HUES6 (cell line): ENCODE results near the gene MAP1B.
A peak's percentile ranks its signal among the peaks of the same experiment; 100 is the strongest.

Experiments used
- H3K27ac ChIP-seq: 2 replicates; pipeline ENCODE4 v1.7.0; 2013; ENCODE audit warnings: low read depth, mild to moderate bottlenecking, low read length, inconsistent platforms
- H3K27me3 ChIP-seq: 2 replicates; pipeline ENCODE4 v1.6.1; 2013; ENCODE audit warnings: low read length; ENCODE audit not compliant: control insufficient read depth, insufficient read depth
- H3K36me3 ChIP-seq: 2 replicates; pipeline ENCODE4 v1.6.1; 2013; ENCODE audit warnings: low read length; ENCODE audit not compliant: control insufficient read depth, insufficient read depth
- H3K4me1 ChIP-seq: 2 replicates; pipeline ENCODE4 v1.6.1; 2013; ENCODE audit warnings: low read length; ENCODE audit not compliant: control insufficient read depth, insufficient read depth
- H3K4me3 ChIP-seq: 2 replicates; pipeline ENCODE4 v1.5.1; 2013; ENCODE audit warnings: low read depth, low read length
- H3K9ac ChIP-seq: one replicate; pipeline ENCODE4 v1.6.1; 2013; ENCODE audit warnings: mild to moderate bottlenecking, low read length
- H3K9me3 ChIP-seq: 2 replicates; pipeline ENCODE4 v1.6.1; 2013; ENCODE audit warnings: low read depth, low read length; ENCODE audit not compliant: control insufficient read depth, insufficient read depth

The MAP1B gene

DNA sequence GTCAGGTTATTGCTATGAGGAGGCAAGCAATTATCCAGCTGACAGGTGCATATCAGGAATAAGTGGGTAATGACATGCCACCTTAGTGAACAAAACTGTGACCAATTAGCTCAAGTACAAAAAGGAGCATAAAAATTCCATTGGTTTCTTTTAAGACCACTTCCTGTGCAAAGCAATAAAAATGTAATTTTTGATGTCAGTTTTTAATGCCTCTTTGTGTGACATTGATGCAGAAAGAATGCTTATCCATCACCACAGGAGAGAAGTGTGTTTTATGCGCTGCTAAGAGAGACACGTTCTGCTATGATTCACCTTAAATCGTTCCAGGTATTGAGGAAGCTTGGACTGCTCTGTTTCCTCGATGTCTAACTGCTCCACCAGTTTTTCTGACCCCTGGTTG, 116.1 kb downstream of the MAP1B start:
- peaks cover 93% of the 10 kb centered on the region for H3K36me3 ChIP-seq
- no peaks in the 10 kb centered on the region for H3K9me3 ChIP-seq
- H3K4me3 ChIP-seq, result no peak overlapping the region
- no peaks in the 10 kb centered on the region for H3K27me3 ChIP-seq
- no peak overlapping the region for H3K9ac ChIP-seq
- H3K4me1 ChIP-seq, result no peaks in the 10 kb centered on the region
- no peak overlapping the region for H3K27ac ChIP-seq

DNA sequence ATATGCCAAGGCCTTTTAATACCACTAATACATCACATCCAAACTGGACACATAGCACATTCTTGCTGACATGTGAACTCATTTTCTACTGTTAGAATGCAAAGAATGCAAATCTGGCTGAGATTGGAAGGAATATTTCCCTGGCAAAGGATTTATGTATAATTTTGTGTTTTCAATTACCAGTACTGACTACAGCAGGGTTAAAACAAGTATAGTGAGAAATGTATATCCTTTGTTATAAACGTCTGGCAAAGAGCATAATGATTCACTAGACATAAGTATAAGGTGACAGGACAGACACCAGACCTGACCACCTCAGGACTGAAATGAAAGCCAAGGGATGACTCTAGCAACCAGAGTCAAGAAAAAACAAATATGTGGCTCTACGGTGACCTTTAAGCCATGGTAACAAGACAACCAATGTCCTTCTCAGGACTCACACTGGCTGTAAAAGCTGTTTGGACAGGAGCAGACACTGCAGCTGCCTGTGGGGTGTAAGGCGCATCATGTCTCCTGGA, 117.7 kb downstream of the MAP1B start:
- Histone ChIP-seq H3K27me3 (no peaks in the 10 kb centered on the region), H3K9me3 (no peaks in the 10 kb centered on the region), H3K36me3 (peaks cover 79% of the 10 kb centered on the region), H3K9ac (no peak overlapping the region), H3K4me1 (no peaks in the 10 kb centered on the region), H3K27ac (no peak overlapping the region), H3K4me3 (no peak overlapping the region)

DNA sequence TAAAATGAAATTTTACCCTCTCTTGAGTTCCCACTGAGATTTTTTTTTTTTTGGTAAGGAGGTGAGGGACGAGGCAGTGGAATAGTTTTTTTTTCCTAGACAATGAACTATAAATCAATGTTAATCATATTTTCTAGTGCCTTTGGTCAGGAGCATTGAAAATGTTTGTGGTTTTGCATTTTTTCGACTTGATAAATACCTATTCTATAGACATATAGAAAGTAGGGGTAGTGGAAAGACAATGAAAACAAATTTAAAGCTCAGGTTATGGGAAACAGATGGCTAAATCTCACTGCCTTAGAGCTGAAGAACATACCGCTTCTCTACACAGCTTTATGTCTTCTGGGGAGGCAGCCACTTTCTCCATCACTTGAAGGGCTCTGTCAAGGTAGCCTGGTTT, 118.5 kb downstream of the MAP1B start:
- no peak overlapping the region for H3K9ac ChIP-seq
- no peak overlapping the region for H3K27ac ChIP-seq

DNA sequence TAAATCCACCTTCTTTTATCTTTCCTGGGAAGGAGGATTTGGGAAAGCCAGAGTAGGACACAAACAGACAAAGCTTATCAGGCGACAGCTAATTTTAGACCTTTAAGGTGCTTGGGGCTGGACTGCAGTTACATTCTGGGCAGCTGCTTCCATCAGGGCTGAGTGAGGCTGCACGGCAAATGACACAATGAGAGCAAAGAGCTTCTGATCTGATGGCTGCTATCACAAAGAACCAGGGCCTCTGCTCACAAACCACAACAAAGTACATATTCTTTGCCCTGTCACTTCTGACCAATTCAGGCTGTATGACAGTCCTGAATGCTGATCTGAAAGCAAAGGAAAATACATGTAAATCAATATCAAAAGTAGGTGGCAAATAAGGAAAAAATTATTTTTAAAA, 119.7 kb downstream of the MAP1B start:
- Histone ChIP-seq H3K9me3 (no peaks in the 10 kb centered on the region), H3K4me1 (no peaks in the 10 kb centered on the region), H3K9ac (no peak overlapping the region), H3K4me3 (no peak overlapping the region), H3K27ac (no peak overlapping the region), H3K27me3 (no peaks in the 10 kb centered on the region), H3K36me3 (peaks cover 76% of the 10 kb centered on the region)

More for the DNA sequence above, 118.5 kb downstream of the MAP1B start:
- no peaks in the 10 kb centered on the region for H3K27me3 ChIP-seq
- no peak overlapping the region for H3K4me3 ChIP-seq
- H3K4me1 ChIP-seq, result no peaks in the 10 kb centered on the region
- no peaks in the 10 kb centered on the region for H3K9me3 ChIP-seq
- peaks cover 78% of the 10 kb centered on the region for H3K36me3 ChIP-seq

DNA sequence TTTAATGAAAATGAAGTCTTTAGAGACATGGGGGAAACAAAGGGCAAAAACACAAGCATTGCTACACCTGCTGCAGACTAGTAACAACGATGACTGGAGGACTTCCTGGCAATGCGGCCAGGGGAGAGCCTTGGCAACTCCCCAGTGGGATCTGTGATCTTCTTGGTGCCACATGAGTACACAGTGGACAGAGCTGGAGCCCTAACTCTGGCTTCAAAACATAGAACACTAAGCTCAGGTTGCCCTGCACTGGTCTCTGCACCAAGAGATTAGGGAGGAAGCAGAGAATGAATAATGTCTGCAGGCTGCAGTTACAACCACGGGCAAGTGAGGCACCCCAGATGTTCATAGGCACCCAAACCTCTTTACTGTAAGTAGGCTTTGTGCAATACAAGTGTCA, 121.7 kb downstream of the MAP1B start:
- H3K4me3 ChIP-seq, result no peak overlapping the region
- H3K9ac ChIP-seq, result no peak overlapping the region
- H3K9me3 ChIP-seq, result no peaks in the 10 kb centered on the region
- H3K27ac ChIP-seq, result no peak overlapping the region
- H3K36me3 ChIP-seq, result peaks cover 66% of the 10 kb centered on the region
- H3K27me3 ChIP-seq, result no peaks in the 10 kb centered on the region
- peaks cover under 1% of the 10 kb centered on the region; the same call in 1 of the 2 replicates for H3K4me1 ChIP-seq

DNA sequence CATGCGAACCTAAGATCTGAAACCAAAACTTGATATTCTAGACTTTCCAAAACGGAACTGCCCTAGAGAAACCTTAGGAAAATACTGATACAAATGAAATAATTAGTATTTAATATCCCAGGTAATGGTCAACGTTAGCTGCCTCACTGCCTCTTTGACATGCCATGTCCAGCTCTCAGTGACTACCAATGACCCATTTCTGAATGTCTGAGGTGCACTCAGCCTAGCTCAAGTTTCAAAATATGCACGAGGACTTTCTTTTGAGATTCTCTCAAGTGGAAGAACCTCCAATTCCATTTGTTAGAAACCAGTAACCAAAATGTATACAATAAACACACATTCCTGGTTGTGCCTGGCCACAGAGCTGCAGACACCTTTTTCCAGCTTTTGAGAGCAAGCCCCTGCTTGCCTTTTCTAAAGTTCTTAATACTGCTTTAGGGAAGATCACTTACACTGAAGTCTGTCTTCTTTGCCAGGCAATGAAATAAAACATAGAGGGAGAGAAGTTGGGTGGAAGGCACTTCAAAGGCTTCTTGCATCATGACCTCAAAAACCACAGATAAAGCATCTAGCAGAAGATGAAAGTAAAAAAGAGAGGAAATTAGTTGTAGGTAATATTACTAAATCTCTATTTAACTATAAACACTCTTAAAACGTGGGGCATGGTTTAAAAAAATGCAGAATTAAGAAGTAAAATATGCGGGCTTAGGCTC, 124.9 kb downstream of the MAP1B start:
- Histone ChIP-seq H3K4me1 (peaks cover 20% of the 10 kb centered on the region), H3K4me3 (no peak overlapping the region), H3K27ac (no peak overlapping the region), H3K27me3 (no peaks in the 10 kb centered on the region), H3K36me3 (peaks cover 35% of the 10 kb centered on the region), H3K9me3 (no peaks in the 10 kb centered on the region), H3K9ac (no peak overlapping the region)

DNA sequence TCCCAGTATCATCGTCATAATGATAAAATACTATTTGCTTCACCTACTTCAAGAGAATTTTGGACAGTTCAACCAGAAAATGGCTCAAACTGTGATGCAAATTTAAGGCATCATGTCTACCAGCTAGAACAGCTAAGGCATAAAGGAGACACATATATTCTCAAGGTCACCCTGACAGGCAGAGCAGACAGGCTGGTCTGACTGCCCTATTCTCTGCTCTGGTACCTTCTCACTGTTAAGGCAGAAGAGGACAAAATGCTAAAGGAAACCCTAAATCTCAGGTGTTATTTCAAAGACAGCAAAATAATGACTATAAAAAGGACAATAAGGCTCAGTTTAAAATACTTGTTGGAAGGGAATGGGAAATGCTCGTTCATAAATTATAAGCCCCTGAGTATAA, 125.6 kb downstream of the MAP1B start:
- H3K4me1 ChIP-seq, result peaks cover 20% of the 10 kb centered on the region
- no peak overlapping the region for H3K4me3 ChIP-seq
- no peak overlapping the region for H3K9ac ChIP-seq
- no peak overlapping the region for H3K27ac ChIP-seq
- H3K9me3 ChIP-seq, result no peaks in the 10 kb centered on the region
- H3K36me3 ChIP-seq, result peaks cover 35% of the 10 kb centered on the region
- H3K27me3 ChIP-seq, result no peaks in the 10 kb centered on the region

DNA sequence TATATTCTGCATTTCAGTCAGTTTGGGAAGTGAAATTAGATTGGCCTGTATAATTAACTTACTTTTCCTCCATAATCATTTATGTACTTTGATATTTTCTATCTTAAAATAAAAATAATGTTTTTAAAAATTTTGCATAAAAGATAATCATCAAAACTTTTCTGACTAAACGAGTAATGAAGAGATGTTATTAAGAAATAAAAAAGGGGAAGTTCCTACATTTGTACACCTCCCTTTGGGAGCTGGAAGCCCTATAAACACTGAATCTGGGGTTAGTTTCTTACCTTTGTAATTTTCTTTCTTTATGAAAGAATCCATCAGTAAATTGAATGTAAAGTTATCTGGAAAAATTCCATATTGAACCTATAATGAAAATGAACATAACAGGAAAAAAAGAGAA, 126.6 kb downstream of the MAP1B start:
- Histone ChIP-seq H3K36me3 (peaks cover 31% of the 10 kb centered on the region), H3K27me3 (no peaks in the 10 kb centered on the region), H3K9me3 (no peaks in the 10 kb centered on the region), H3K9ac (no peak overlapping the region), H3K27ac (no peak overlapping the region), H3K4me3 (no peak overlapping the region), H3K4me1 (peaks cover 26% of the 10 kb centered on the region)

DNA sequence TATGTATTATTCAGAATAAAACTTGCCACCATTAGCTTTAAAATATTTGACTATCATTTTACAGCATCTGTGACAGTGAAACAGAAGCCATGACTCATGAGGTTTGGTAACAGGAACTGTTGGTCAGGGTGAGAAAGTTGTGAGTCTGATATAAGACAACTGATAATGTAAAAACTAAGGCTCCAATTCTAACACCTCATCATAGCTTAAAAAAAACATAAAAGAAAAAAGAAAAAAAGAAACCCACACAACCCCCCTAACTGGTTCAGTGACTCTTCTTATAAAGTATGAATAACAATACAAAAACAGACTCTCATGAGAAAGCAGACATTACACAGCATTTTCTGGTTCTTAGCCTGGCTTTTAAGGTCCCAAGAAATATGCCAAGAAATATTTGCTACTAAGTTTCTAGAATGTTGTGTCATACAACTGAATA, 127.0 kb downstream of the MAP1B start:
- H3K4me1 ChIP-seq, result peaks cover 30% of the 10 kb centered on the region
- peaks cover 31% of the 10 kb centered on the region for H3K36me3 ChIP-seq
- H3K9ac ChIP-seq, result no peak overlapping the region
- no peak overlapping the region for H3K4me3 ChIP-seq
- H3K27ac ChIP-seq, result peak overlapping the region; percentile 36
- no peaks in the 10 kb centered on the region for H3K9me3 ChIP-seq
- no peaks in the 10 kb centered on the region for H3K27me3 ChIP-seq

DNA sequence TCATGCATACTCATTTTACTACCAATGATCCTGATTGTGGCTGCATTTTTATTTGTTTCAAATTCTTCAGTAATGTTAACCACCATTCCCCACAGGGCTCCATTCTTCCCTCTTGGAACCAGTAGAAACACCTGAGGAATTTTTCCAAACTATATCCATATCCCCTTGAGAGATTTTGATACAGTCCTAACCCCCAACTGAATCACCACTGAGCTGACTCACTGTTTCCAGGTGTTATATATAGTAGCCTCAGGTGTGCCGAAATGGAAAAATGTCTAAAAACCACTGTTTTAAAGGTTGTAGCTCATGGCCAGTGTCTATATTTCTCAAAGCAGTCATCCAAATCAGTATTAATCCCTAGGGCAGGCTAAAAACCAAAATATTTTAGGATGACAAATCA, 127.6 kb downstream of the MAP1B start:
- Histone ChIP-seq H3K9me3 (no peaks in the 10 kb centered on the region), H3K36me3 (peaks cover 29% of the 10 kb centered on the region), H3K4me1 (peaks cover 31% of the 10 kb centered on the region), H3K9ac (no peak overlapping the region), H3K27ac (peak overlapping the region; percentile 36), H3K27me3 (no peaks in the 10 kb centered on the region), H3K4me3 (no peak overlapping the region)

DNA sequence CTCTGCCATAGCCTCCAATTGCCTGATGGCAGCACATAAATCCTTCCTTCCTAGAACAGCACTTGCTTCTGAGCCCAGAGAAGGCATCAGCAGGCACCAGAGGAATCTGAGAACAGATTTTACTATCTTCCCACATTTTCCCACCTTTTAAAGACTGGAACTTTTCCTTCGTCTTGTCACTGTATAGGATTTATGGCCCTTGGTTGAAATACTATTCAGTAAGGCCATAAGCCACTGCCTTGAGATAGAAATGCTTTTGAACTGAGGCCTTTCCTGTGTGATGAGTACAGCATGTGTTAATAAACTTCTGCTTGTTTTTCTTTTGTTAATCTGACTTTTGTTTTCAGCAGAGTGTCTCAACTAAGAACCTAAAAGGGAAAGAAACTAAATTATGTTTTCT, 128.4 kb downstream of the MAP1B start:
- Histone ChIP-seq H3K4me3 (no peak overlapping the region), H3K9ac (no peak overlapping the region), H3K27me3 (no peaks in the 10 kb centered on the region), H3K4me1 (peaks cover 31% of the 10 kb centered on the region), H3K9me3 (no peaks in the 10 kb centered on the region), H3K27ac (no peak overlapping the region), H3K36me3 (peaks cover 22% of the 10 kb centered on the region)
